WERI-Rb-1 (cell line): ENCODE data around the gene NACC2.

Experiments
- DNase-seq: peaks from one replicate; pipeline ENCODE4 v3.0.0-alpha.2; 2020
- H3K27ac ChIP-seq: fragments of 250-450 bp; sonication (Bioruptor Pico); 2 replicates; pipeline ENCODE4 v1.5.1; 2020; ENCODE audit warnings: mild to moderate bottlenecking, moderate library complexity
- H3K27me3 ChIP-seq: fragments of 250-450 bp; sonication (Bioruptor Pico); 2 replicates; pipeline ENCODE4 v1.5.1; 2021; ENCODE audit warnings: mild to moderate bottlenecking, low read depth, moderate library complexity; ENCODE audit not compliant: insufficient read depth, severe bottlenecking
- H3K36me3 ChIP-seq: fragments of 250-450 bp; sonication (Bioruptor Pico); 2 replicates; pipeline ENCODE4 v1.5.1; 2020; ENCODE audit warnings: mild to moderate bottlenecking, moderate library complexity
- H3K4me3 ChIP-seq: 2 replicates; pipeline ENCODE4 v1.5.1; 2011; ENCODE audit warnings: low read depth, mild to moderate bottlenecking, control low read depth, low read length
- H3K9me3 ChIP-seq: fragments of 250-450 bp; sonication (Bioruptor Pico); 2 replicates; pipeline ENCODE4 v1.5.1; 2021; ENCODE audit warnings: mild to moderate bottlenecking, moderate library complexity; ENCODE audit not compliant: severe bottlenecking
- TF ChIP-seq, protein P1 (sequence below): IDR thresholded peaks from 2 replicates; pipeline ENCODE4 v1.5.1; 2011; ENCODE audit warnings: low read depth, mild to moderate bottlenecking, control low read depth, inconsistent platforms, low read length

Gene NACC2

GRCh38 chr9:136079916-136080246 is 15.2 kb downstream of the NACC2 start:
- DNase-seq: no peak
- Histone ChIP-seq H3K27ac (no peak overlapping the region), H3K4me3 (no peak overlapping the region), H3K9me3 (no peaks in the 10 kb centered on the region), H3K27me3 (no peaks in the 10 kb centered on the region), H3K36me3 (no peaks in the 10 kb centered on the region; the same call in 1 of the 2 replicates)
- TF ChIP-seq, protein P1, sequence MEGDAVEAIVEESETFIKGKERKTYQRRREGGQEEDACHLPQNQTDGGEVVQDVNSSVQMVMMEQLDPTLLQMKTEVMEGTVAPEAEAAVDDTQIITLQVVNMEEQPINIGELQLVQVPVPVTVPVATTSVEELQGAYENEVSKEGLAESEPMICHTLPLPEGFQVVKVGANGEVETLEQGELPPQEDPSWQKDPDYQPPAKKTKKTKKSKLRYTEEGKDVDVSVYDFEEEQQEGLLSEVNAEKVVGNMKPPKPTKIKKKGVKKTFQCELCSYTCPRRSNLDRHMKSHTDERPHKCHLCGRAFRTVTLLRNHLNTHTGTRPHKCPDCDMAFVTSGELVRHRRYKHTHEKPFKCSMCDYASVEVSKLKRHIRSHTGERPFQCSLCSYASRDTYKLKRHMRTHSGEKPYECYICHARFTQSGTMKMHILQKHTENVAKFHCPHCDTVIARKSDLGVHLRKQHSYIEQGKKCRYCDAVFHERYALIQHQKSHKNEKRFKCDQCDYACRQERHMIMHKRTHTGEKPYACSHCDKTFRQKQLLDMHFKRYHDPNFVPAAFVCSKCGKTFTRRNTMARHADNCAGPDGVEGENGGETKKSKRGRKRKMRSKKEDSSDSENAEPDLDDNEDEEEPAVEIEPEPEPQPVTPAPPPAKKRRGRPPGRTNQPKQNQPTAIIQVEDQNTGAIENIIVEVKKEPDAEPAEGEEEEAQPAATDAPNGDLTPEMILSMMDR: no peak

DNA sequence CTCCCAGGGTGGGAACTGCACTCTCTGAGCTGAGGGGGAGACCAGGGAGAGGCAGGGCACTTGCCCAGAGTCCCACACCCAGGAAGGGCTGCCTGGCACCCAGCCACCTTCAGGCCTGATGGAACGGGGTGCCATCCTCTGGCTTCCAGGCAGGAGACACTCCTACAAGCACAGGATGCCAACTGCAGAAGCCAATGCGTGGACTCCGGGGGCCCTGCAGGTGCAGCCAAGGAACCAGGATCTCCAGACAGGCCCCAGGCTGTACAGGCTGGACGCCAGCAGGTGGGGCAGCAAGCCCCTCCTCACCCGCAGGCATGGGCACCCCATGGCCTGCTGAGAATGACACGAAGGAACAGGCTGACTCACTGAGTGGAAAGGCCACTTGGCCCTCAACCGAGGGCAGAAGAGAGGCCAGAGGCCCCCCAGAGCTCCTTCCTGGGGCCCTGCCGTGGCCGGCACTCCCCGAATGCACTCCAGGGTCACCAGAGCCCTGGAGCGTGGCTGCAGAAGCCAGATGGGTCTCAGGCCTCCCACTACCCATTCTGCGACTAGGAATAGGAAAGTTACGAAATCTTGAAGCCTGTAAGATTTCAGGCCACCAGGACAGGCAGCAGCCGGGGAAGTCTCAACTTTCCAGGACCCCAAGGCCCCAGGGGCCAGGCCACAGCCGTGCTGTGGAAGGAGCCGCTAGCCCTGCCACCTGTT is 15.7 kb downstream of the NACC2 start:
- Histone ChIP-seq H3K36me3 (no peaks in the 10 kb centered on the region; the same call in 1 of the 2 replicates), H3K27ac (no peak overlapping the region), H3K27me3 (no peaks in the 10 kb centered on the region), H3K4me3 (no peak overlapping the region), H3K9me3 (no peaks in the 10 kb centered on the region)
- TF ChIP-seq, protein P1: peak; percentile 27; the same call in 1 of the 2 replicates
- no peak for DNase-seq

DNA sequence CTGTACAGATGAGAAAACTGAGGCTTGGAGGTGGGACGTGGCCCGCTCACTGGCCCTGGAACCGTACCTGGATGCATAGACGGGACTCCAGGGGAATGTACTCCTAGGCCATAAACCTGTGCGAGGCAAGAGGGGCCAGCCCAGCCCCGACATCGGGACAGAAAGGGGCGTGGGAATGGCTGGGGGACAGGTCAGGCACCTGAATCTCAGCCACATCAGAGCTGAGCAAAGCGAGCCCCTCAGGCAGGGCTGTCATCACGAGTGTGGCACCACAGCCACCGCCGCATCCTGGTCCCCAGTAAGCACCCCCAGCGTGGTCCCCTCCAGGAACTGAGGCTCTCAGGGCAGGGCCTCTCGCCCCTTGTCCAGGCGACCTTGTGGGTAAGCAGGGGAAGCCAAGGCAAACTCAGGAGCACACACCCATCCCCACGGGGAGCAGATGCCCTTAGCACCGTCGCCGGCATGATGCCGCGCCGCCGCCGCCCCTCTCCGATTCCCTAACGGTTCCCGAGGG is 16.5 kb downstream of the NACC2 start:
- no peaks in the 10 kb centered on the region for H3K9me3 ChIP-seq
- no peak overlapping the region for H3K4me3 ChIP-seq
- H3K27ac ChIP-seq: no peak overlapping the region
- H3K27me3 ChIP-seq: no peaks in the 10 kb centered on the region
- no peaks in the 10 kb centered on the region; the same call in 1 of the 2 replicates for H3K36me3 ChIP-seq
- DNase-seq: no peak
- TF ChIP-seq, protein P1: no peak

DNA sequence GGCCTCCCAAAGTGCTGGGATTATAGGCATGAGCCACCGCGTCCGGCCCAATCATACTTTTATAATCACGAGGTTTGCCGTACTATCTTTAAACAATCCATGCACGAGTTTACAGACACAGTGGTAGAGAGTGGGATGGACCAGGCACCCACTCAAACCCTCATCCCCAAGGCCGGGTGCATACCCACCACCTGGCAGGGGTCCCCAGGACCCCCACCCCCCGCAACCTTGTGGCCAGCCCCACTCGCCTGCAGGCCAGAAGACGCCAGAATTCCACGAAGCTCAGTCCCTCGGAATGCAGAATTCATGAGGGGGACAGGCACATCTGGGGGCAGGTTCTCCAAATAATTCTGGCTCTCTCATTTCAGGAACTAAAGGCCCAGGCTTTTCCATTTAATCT is 17.1 kb downstream of the NACC2 start:
- Histone ChIP-seq H3K9me3 (no peaks in the 10 kb centered on the region), H3K27ac (no peak overlapping the region), H3K27me3 (no peaks in the 10 kb centered on the region), H3K36me3 (no peaks in the 10 kb centered on the region; the same call in 1 of the 2 replicates), H3K4me3 (no peak overlapping the region)
- no peak for DNase-seq
- TF ChIP-seq, protein P1: no peak

DNA sequence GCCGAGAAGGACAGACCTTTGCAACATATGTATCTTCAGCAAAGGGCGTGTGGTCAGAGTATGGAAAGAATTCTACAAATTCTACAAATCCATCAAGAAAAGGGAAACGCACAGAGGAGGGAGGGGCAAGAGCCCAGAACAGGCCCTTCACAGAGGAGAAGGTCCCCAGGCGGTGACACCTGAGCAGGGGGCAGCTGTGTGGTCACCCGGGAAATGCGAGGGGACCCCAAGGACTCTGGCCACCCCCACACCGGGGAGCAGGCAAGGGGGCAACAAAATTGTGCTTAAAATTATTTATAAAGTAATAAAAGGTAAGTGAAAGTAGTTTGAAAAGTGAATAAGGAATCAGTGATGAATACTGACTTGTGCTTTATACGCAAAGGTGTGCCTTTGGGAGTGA is 17.6 kb downstream of the NACC2 start:
- Histone ChIP-seq H3K36me3 (no peaks in the 10 kb centered on the region; the same call in 1 of the 2 replicates), H3K4me3 (no peak overlapping the region), H3K27me3 (no peaks in the 10 kb centered on the region), H3K9me3 (no peaks in the 10 kb centered on the region), H3K27ac (no peak overlapping the region)
- DNase-seq: no peak
- TF ChIP-seq, protein P1: no peak
